Left lobe of liver (tissue), 2 donors: ENCODE measurements around the gene GRM4. TPM values are rescaled to one million over a fixed set of nuclear protein-coding genes. Genes with fewer than 3 reads are reported as not detected.

Source experiments
- ATAC-seq: fragments of 200-7000 bp; cut with Tn5 transposase; one replicate; pipeline ENCODE4 v1.9.1; 2020; ENCODE audit warnings: mild to moderate bottlenecking, moderate library complexity
- DNase-seq: peaks from one replicate; pipeline ENCODE4 v3.0.0-alpha.2; 2020; ENCODE audit warnings: low spot score
- total RNA-seq: library from RNA; stranded (reverse); gene quantifications from one replicate; pipeline ENCODE4 v1.2.1, GENCODE V29; 2021
- donor health status: DM: no; HTN: no; CAD: no; lungs with moderate emphysema.
- donor health status: DM: no; HTN: yes; CAD: no.

GRM4 gene
- total RNA-seq, 1 donor from 2014 or later = not detected

DNA sequence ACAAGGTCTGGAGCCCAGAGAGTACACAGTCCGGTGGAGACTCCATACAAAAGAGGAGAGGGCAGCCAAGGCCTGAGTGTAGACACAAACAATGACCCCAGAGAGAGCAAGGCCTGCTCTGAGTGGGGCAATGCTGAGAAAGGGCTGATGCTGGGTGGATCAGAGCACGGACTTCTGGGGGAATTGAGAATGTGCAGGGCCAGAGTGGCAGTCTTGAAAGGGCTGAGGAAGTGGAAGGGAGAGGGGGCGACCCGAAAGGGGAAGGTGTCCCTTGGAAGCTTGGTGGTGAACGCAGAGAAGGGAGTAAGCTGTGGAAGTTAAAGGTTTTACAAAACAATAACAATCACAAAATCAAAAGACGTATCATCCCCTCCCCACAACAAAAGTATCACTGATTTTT lies 12.0 kb upstream of the GRM4 start:
- no peak for DNase-seq
- no peak for ATAC-seq

- DNase-seq (no peak), ATAC-seq (no peak)
Measured at GRCh38 chr6:34157236-34157830, 11.4 kb upstream of the GRM4 start.

DNA sequence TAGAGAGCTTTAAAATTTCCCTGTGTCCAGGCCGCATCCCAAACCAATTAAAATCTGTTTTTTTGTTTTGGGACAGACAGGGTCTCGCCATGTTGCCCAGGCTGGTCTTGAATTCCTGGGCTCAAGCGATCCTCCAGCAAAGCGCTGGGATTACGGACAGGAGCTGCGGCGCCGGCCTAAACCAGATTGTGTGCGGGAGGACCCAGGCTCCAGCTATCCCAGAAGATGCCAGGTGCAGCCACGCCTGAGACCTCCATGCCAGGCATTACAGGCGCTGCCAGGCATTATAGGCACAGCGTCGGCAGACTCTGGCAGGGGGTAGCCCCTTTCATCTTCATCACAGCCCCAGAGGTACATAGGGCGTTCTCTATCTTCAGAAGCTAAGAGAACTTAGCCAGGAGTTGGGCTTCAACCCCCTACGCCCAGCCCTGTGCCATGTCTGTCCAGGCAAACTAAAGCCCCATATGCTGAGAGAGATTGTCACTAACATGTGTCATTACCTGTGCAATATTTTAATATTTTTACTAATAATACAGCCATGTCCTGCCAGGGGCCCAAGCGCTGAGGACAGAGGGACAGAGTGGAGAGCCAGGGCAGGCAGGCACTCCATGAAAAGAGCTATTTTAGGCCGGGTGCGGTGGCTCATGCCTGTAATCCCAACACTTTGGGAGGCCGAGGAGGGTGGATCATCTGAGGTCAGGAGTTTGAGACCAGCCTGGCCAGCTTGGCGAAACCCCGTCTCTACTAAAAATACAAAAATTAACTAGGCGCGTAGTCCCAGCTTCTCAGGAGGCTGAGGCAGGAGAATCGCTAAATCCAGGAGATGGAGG lies 9.8 kb upstream of the GRM4 start:
- DNase-seq = no peak
- no peak for ATAC-seq

DNA sequence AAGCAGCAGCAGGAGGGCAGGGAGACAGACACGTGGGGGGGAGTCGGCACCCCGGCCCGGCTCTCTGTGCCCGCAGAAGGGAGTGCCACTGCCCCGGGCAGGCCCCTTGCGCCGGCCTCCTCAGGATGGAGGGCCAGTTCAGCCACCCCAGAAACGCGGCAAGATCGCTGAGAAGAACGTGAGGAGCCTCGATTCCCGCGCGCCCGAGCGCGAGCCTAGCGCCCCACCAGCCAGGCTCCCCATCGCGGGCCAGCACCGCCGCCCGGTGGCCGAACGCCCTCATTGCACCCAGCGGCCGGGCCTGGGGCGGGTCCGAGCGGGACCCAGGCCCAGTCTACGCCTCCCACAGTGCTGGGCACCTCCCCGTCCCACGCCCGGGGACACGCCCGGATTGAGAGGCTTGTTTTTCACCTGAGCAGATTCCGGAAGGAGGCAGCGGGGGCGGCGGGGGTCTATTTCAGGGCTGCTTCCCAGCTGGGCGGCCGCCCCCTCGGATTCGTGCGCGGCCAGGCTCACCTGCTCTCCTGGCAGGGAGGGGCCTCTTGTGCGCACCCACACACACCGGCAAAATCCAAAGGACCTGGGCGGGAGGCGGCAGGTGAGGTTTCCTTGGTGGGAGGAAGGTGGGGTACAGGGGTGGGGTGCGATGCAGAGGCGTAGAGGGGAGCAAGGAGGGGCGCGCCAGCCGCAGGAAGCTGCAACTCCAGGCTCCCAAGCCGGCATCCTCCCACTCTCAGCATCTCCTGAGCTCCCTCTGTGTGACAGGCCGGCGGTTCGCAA lies 9.0 kb upstream of the GRM4 start:
- ATAC-seq (peak; percentile 90), DNase-seq (peak; percentile 54)

GRCh38 chr6:34152806-34153520 lies 7.1 kb upstream of the GRM4 start:
- DNase-seq (no peak), ATAC-seq (no peak)

- DNase-seq (no peak), ATAC-seq (no peak)
Measured at GRCh38 chr6:34152042-34152524, 6.2 kb upstream of the GRM4 start.

GRCh38 chr6:34151321-34152041 lies 5.6 kb upstream of the GRM4 start:
- DNase-seq (no peak), ATAC-seq (no peak)

DNA sequence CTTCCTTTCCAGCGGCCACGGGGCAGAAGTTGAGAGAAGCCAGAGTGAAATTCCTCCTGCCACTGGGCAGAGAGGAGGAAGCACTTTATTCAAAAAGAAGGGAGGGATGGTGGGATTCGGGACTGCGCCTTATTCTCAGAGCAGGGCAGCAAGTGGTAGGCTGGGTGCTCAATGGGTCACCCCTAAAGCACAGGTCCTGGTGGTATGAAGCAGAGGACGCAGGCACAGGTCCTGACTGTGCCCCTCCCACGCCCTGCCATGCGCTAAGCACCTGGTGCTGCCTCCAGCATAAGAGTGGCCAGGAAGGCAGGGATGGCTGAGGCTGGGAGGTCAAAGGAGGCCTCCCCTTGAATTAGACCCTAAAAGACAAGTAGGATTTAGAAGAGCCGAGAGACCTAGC lies 4.9 kb upstream of the GRM4 start:
- DNase-seq (no peak), ATAC-seq (no peak)

DNA sequence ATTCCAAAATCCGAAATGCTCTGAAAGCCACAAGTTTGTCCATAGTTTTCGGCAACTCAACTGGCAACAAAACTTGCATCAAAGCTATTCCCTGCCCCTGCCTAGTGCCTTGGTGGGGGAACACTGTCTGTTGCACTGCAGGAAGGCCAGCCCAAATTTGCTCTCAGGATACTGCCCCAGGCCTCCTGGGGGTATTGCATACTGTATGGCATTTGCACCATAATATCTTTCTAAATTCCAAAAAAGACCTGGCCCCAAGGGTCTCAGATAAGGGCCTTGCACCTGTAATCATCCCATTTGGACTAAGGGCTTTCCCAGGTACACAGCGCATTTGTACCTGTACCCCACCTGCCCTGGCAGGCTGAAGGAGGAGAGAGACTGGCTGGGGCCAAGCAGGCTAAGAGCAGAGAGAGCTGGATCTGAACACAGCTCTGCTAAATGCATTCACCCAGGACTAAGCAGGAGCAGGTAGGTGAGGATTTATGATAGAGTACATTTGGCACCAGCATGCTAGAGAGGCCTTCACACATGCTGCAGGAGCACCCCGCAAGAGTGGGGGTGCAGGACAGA lies 4.0 kb upstream of the GRM4 start:
- ATAC-seq (no peak), DNase-seq (no peak)

- no peak for DNase-seq
- ATAC-seq = no peak
Measured at GRCh38 chr6:34149452-34149810, 3.5 kb upstream of the GRM4 start.

- ATAC-seq (no peak), DNase-seq (no peak)
Measured at GRCh38 chr6:34148631-34149451, 3.0 kb upstream of the GRM4 start.

GRCh38 chr6:34147906-34148630 lies 2.2 kb upstream of the GRM4 start:
- DNase-seq = no peak
- no peak for ATAC-seq

- ATAC-seq (no peak), DNase-seq (no peak)
Measured at GRCh38 chr6:34146801-34147592, 1.1 kb upstream of the GRM4 start.

- DNase-seq (no peak), ATAC-seq (peak; percentile 72)
Measured at GRCh38 chr6:34145161-34146020, 496 bp downstream of the GRM4 start.

- DNase-seq (no peak), ATAC-seq (no peak)
Measured at GRCh38 chr6:34144581-34145160, 1.2 kb downstream of the GRM4 start.

GRCh38 chr6:34143884-34144580 lies 1.9 kb downstream of the GRM4 start:
- ATAC-seq (no peak), DNase-seq (no peak)
